HepG2 (cell line): ENCODE data around the gene CLTCL1. TPM values are rescaled to one million over a fixed set of nuclear protein-coding genes. Genes with fewer than 3 reads are reported as not detected.

Source experiments
- DPF2 ChIP-seq: sonication (generic); formaldehyde crosslinking; IDR thresholded peaks from 2 replicates; pipeline ENCODE4 v1.4.0; 2020; ENCODE audit warnings: mild to moderate bottlenecking, low read depth, missing genetic modification reagents, borderline replicate concordance
- EHMT2 ChIP-seq: fragments of 200-600 bp; sonication (generic); IDR thresholded peaks from 2 replicates; pipeline ENCODE4 v1.7.0; 2017; ENCODE audit warnings: antibody characterized with exemption, low read depth, low read length, borderline replicate concordance
- FOXO1 ChIP-seq: sonication (generic); formaldehyde crosslinking; IDR thresholded peaks from 2 replicates; pipeline ENCODE4 v1.4.0; 2020; ENCODE audit warnings: missing genetic modification reagents
- IRX3 ChIP-seq: sonication (generic); formaldehyde crosslinking; IDR thresholded peaks from 2 replicates; pipeline ENCODE4 v1.8.1; 2023; ENCODE audit warnings: mild to moderate bottlenecking, low read depth, missing genetic modification reagents, borderline replicate concordance
- ZNF101 ChIP-seq: sonication (generic); formaldehyde crosslinking; IDR thresholded peaks from 2 replicates; pipeline ENCODE4 v1.4.0; 2020; ENCODE audit warnings: mild to moderate bottlenecking, low read depth, missing genetic modification reagents, borderline replicate concordance
- polyA plus RNA-seq, 8 experiments: library from polyadenylated mRNA; depleted of rRNA in 3 of 8; stranded (reverse) in 7 of 8; unstranded in 1 of 8; fragments of >200 nt; fragmentation: Illumina TruSeq in 4 of 8; extraction: Trizol in 4 of 8; gene quantifications; 2 replicates each; pipeline versions ENCODE4 v1.2.1 to v1.2.3, GENCODE V29; 2011 to 2016; ENCODE audit warnings: low read depth in 4 of 8, missing spikeins in 1 of 8, mixed read lengths in 1 of 8; ENCODE audit not compliant: insufficient read depth in 1 of 8
- total RNA-seq, 5 experiments: library from RNA; depleted of rRNA; stranded (reverse); fragments of >200 nt; fragmentation: Illumina TruSeq; extraction: Trizol; gene quantifications; 2 replicates each; pipeline ENCODE4 v1.2.3, GENCODE V29; 2016; ENCODE audit warnings: low read depth in 1 of 5
- TF ChIP-seq, protein P1 (sequence below): sonication (generic); formaldehyde crosslinking; conservative IDR thresholded peaks from 2 replicates; pipeline ENCODE4 v1.4.0; 2020; ENCODE audit warnings: missing genetic modification reagents
- TF ChIP-seq, protein P2 (sequence below), 2 experiments: sonication (generic) in 1 of 2; formaldehyde crosslinking in 1 of 2; IDR thresholded peaks; 2 replicates each; pipeline versions ENCODE4 v1.4.0 to v1.6.1; 2018 to 2020; ENCODE audit warnings: missing genetic modification reagents in 2 of 2, borderline replicate concordance in 1 of 2, low read depth in 1 of 2, mild to moderate bottlenecking in 1 of 2, missing biosample characterization in 1 of 2

Gene CLTCL1
- total and polyA plus RNA-seq, 2 of the 13 experiments (the other 11 are each of a cell fraction or from before 2014, with no cell fraction given): 8.1 to 10.9 TPM

DNA sequence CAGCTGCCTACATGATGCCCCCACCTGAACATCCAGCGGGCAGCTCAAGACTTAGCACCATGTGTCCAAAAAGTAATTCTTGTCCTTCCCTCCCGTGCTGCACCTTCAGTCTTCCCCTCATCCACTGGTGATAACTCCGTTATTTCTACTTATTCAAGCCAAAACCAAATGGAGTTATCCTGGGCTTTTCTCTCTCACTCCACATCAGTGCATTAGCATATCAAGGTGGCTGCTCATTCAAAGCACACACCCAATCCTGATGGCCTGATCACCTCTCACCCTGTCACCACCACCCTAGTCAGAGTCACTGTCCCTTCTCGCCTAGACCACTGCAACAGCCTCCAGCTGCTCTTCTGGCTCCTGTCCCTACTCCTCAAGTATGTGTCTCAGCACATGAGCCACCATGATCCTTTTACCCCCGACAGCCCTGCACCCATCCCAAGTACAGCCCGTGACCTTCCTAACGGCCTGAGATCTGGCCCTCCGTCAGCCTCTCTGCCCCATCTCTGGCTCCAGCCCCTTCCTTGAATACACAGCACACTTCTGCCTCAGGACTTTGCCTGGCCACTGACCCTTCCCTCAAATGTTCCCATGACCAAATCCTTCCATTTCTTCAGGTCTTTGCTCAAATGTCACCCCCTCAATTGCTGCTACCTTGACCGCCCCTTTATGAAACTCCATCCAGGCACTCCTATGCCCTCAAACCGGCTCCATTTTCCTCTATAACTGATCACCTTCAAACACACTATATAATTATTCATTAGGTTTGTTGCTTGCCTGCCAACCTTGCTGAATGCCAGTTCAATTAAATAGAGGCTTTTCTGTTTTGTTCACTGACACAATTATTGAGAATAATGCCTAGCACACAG lies 93.3 kb downstream of the CLTCL1 start (continued):
- TF ChIP-seq ZNF101 (CRISPR knock-in tag): no peak
- TF ChIP-seq FOXO1: no peak
- TF ChIP-seq EHMT2: no peak
- TF ChIP-seq IRX3 (CRISPR knock-in tag): no peak
- TF ChIP-seq, protein P1, sequence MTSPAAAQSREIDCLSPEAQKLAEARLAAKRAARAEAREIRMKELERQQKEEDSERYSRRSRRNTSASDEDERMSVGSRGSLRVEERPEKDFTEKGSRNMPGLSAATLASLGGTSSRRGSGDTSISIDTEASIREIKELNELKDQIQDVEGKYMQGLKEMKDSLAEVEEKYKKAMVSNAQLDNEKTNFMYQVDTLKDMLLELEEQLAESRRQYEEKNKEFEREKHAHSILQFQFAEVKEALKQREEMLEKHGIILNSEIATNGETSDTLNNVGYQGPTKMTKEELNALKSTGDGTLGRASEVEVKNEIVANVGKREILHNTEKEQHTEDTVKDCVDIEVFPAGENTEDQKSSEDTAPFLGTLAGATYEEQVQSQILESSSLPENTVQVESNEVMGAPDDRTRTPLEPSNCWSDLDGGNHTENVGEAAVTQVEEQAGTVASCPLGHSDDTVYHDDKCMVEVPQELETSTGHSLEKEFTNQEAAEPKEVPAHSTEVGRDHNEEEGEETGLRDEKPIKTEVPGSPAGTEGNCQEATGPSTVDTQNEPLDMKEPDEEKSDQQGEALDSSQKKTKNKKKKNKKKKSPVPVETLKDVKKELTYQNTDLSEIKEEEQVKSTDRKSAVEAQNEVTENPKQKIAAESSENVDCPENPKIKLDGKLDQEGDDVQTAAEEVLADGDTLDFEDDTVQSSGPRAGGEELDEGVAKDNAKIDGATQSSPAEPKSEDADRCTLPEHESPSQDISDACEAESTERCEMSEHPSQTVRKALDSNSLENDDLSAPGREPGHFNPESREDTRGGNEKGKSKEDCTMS (CRISPR knock-in tag): no peak
- no peak for TF ChIP-seq DPF2 (CRISPR knock-in tag)
- TF ChIP-seq, protein P2, sequence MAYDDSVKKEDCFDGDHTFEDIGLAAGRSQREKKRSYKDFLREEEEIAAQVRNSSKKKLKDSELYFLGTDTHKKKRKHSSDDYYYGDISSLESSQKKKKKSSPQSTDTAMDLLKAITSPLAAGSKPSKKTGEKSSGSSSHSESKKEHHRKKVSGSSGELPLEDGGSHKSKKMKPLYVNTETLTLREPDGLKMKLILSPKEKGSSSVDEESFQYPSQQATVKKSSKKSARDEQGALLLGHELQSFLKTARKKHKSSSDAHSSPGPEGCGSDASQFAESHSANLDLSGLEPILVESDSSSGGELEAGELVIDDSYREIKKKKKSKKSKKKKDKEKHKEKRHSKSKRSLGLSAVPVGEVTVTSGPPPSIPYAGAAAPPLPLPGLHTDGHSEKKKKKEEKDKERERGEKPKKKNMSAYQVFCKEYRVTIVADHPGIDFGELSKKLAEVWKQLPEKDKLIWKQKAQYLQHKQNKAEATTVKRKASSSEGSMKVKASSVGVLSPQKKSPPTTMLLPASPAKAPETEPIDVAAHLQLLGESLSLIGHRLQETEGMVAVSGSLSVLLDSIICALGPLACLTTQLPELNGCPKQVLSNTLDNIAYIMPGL (CRISPR knock-in tag; IDR thresholded peaks at IDR 0.05; ENCODE audit: borderline replicate concordance in 1 of 2, low read depth in 1 of 2): no peak
- TF ChIP-seq, all 625 proteins: peak for 0
